Loucy (cell line): ENCODE results near the gene CRAMP1.

Experiments used
- H2AFZ ChIP-seq: fragments of 200-600 bp; sonication (generic); 2 replicates; pipeline ENCODE4 v1.6.0; 2016; ENCODE audit warnings: antibody characterized with exemption, mild to moderate bottlenecking, low read length, moderate library complexity
- H3F3A ChIP-seq: fragments of 200-600 bp; 2 replicates; pipeline ENCODE4 v1.6.0; 2016; ENCODE audit warnings: antibody characterized with exemption, low read depth, mild to moderate bottlenecking
- H3K27me3 ChIP-seq: fragments of 200-600 bp; sonication (generic); 2 replicates; pipeline ENCODE4 v1.6.1; 2014; ENCODE audit warnings: low read length, mild to moderate bottlenecking; ENCODE audit not compliant: insufficient read depth, poor library complexity, severe bottlenecking
- H3K36me3 ChIP-seq: fragments of 200-600 bp; sonication (generic); 2 replicates; pipeline ENCODE4 v1.6.1; 2016; ENCODE audit warnings: low read length; ENCODE audit not compliant: insufficient read depth
- H3K4me1 ChIP-seq: fragments of 200-600 bp; sonication (generic); 2 replicates; pipeline ENCODE4 v1.5.1; 2014; ENCODE audit warnings: low read length, mild to moderate bottlenecking; ENCODE audit not compliant: insufficient read depth, poor library complexity, severe bottlenecking
- H3K4me2 ChIP-seq: fragments of 200-600 bp; sonication (generic); 2 replicates; pipeline ENCODE4 v1.6.0; 2014; ENCODE audit warnings: antibody characterized with exemption, low read length, low read depth, mild to moderate bottlenecking; ENCODE audit not compliant: poor library complexity, severe bottlenecking
- H3K4me3 ChIP-seq: fragments of 200-600 bp; sonication (generic); 2 replicates; pipeline ENCODE4 v1.5.1; 2014; ENCODE audit warnings: low read length, mild to moderate bottlenecking, mixed read lengths; ENCODE audit not compliant: poor library complexity, severe bottlenecking
- H3K79me2 ChIP-seq: fragments of 200-600 bp; sonication (generic); 2 replicates; pipeline ENCODE4 v1.6.1; 2014; ENCODE audit warnings: low read length; ENCODE audit not compliant: insufficient read depth
- H3K9ac ChIP-seq: fragments of 200-600 bp; sonication (generic); 2 replicates; pipeline ENCODE4 v1.6.0; 2014; ENCODE audit warnings: mild to moderate bottlenecking, low read depth, low read length, moderate library complexity; ENCODE audit not compliant: poor library complexity, severe bottlenecking
- H3K9me2 ChIP-seq: fragments of 200-600 bp; sonication (generic); replicated peaks from 2 replicates; pipeline ENCODE4 v1.6.1; 2016; ENCODE audit warnings: low read depth, low read length, mixed read lengths
- H3K9me3 ChIP-seq: fragments of 200-600 bp; sonication (generic); 2 replicates; pipeline ENCODE4 v1.6.1; 2014; ENCODE audit warnings: mild to moderate bottlenecking, antibody characterized with exemption, low read length, low read depth; ENCODE audit not compliant: insufficient read depth
- H4K20me1 ChIP-seq: fragments of 200-600 bp; sonication (generic); 2 replicates; pipeline ENCODE4 v1.6.0; 2014; ENCODE audit warnings: antibody characterized with exemption, low read length, mild to moderate bottlenecking; ENCODE audit not compliant: insufficient read depth, poor library complexity, severe bottlenecking
- EZH2phosphoT487 ChIP-seq: fragments of 200-600 bp; IDR thresholded peaks from 2 replicates; pipeline ENCODE4 v1.6.1; 2018; ENCODE audit warnings: antibody characterized with exemption, mild to moderate bottlenecking, moderate library complexity, borderline replicate concordance
- TF ChIP-seq, protein P1 (sequence below): fragments of 200-600 bp; sonication (generic); conservative IDR thresholded peaks from 2 replicates; pipeline ENCODE4 v1.5.1; 2014; ENCODE audit warnings: mild to moderate bottlenecking, antibody characterized with exemption, low read length

CRAMP1 gene

DNA sequence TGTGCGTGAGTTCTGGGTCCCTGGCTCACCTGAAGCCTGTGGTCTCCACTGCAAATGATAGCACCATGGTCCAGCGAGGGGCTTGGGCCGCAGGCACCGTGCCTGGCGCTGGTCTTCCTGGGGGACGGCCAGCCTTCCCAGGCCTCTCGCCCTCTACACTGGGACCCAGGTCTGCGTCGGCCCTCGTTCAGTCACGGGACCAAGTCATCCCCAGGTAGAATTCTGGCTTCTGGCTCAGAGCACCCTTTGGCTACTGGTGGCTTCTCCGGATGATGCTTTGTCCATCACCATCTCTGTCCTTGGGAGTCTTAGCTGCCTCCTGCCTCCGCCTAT, 20.4 kb downstream of the CRAMP1 start:
- H3K4me3 ChIP-seq, result no peak overlapping the region
- H3K27me3 ChIP-seq, result no peaks in the 10 kb centered on the region
- no peaks in the 10 kb centered on the region for H3K9me3 ChIP-seq
- H2AFZ ChIP-seq, result no peak overlapping the region
- H3K9ac ChIP-seq, result no peak overlapping the region
- no peaks in the 10 kb centered on the region for H4K20me1 ChIP-seq
- H3K9me2 ChIP-seq, result no peaks in the 10 kb centered on the region
- H3K4me1 ChIP-seq, result no peaks in the 10 kb centered on the region
- no peaks in the 10 kb centered on the region for H3F3A ChIP-seq
- peaks cover 32% of the 10 kb centered on the region; the same call in 1 of the 2 replicates for H3K36me3 ChIP-seq
- no peak overlapping the region for H3K4me2 ChIP-seq
- no peaks in the 10 kb centered on the region for H3K79me2 ChIP-seq
- TF ChIP-seq EZH2phosphoT487, result no peak
- TF ChIP-seq, protein P1, sequence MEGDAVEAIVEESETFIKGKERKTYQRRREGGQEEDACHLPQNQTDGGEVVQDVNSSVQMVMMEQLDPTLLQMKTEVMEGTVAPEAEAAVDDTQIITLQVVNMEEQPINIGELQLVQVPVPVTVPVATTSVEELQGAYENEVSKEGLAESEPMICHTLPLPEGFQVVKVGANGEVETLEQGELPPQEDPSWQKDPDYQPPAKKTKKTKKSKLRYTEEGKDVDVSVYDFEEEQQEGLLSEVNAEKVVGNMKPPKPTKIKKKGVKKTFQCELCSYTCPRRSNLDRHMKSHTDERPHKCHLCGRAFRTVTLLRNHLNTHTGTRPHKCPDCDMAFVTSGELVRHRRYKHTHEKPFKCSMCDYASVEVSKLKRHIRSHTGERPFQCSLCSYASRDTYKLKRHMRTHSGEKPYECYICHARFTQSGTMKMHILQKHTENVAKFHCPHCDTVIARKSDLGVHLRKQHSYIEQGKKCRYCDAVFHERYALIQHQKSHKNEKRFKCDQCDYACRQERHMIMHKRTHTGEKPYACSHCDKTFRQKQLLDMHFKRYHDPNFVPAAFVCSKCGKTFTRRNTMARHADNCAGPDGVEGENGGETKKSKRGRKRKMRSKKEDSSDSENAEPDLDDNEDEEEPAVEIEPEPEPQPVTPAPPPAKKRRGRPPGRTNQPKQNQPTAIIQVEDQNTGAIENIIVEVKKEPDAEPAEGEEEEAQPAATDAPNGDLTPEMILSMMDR, result no peak

DNA sequence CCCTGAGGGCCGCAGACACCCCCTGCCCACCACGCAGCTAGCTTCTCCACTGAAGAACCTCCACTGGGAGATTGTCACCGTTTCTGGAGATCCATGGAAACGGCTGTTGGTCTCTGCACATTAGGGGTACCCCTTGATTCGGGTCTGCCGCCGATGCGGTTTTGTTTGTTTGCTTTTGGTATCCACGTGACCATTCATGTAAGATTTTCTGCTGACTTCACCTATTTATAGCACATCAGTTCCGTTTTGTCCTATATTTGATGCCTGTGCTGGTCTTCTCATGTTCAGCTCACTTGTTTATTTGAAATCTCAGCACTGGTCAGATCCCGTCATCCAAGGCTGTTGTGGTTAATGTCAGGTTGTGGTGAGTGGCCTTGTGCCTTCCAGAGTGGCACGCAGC, 21.1 kb downstream of the CRAMP1 start:
- TF ChIP-seq EZH2phosphoT487, result no peak
- TF ChIP-seq, protein P1, result no peak
- H3K4me2 ChIP-seq, result no peak overlapping the region
- H3K27me3 ChIP-seq, result no peaks in the 10 kb centered on the region
- H3K36me3 ChIP-seq, result peaks cover 38% of the 10 kb centered on the region; the same call in 1 of the 2 replicates
- no peaks in the 10 kb centered on the region for H4K20me1 ChIP-seq
- H2AFZ ChIP-seq, result no peak overlapping the region
- H3K4me1 ChIP-seq, result no peaks in the 10 kb centered on the region
- no peaks in the 10 kb centered on the region for H3F3A ChIP-seq
- H3K4me3 ChIP-seq, result no peak overlapping the region
- no peaks in the 10 kb centered on the region for H3K79me2 ChIP-seq
- H3K9me3 ChIP-seq, result no peaks in the 10 kb centered on the region
- no peak overlapping the region for H3K9ac ChIP-seq
- no peaks in the 10 kb centered on the region for H3K9me2 ChIP-seq

DNA sequence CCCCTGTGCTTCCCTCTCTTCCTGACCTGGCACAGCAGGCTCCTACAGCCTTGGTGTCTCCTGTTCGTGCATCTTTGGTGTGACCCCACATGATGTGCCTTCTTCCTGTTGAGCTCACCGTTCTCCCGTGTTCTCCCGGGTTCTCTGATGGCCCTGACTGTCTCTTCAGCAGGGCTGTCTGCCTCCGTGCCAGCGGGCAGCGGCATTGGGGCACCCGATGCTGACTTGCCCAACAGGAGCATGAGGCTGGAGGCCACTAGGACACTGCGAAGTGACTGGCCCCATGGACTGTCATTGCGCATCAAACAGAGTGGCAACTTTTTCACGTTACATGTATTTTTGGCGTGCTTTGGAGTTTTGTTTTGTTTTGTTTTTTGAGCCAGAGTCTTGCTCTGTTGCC, 22.4 kb downstream of the CRAMP1 start:
- no peaks in the 10 kb centered on the region for H3F3A ChIP-seq
- no peaks in the 10 kb centered on the region for H3K9me2 ChIP-seq
- no peak overlapping the region for H2AFZ ChIP-seq
- peaks cover 46% of the 10 kb centered on the region; the same call in 1 of the 2 replicates for H3K36me3 ChIP-seq
- no peaks in the 10 kb centered on the region for H3K4me1 ChIP-seq
- H4K20me1 ChIP-seq, result no peaks in the 10 kb centered on the region
- no peaks in the 10 kb centered on the region for H3K9me3 ChIP-seq
- no peak overlapping the region for H3K4me2 ChIP-seq
- no peaks in the 10 kb centered on the region for H3K27me3 ChIP-seq
- H3K9ac ChIP-seq, result no peak overlapping the region
- H3K4me3 ChIP-seq, result no peak overlapping the region
- TF ChIP-seq, protein P1, result no peak
- TF ChIP-seq EZH2phosphoT487, result no peak
- H3K79me2 ChIP-seq, result no peaks in the 10 kb centered on the region
